NCI-H226 (cell line): ENCODE data around the gene CCDC86.

Source experiments
- DNase-seq: peaks from one replicate; pipeline ENCODE4 v3.0.0-alpha.2; 2015

CCDC86 gene

DNA sequence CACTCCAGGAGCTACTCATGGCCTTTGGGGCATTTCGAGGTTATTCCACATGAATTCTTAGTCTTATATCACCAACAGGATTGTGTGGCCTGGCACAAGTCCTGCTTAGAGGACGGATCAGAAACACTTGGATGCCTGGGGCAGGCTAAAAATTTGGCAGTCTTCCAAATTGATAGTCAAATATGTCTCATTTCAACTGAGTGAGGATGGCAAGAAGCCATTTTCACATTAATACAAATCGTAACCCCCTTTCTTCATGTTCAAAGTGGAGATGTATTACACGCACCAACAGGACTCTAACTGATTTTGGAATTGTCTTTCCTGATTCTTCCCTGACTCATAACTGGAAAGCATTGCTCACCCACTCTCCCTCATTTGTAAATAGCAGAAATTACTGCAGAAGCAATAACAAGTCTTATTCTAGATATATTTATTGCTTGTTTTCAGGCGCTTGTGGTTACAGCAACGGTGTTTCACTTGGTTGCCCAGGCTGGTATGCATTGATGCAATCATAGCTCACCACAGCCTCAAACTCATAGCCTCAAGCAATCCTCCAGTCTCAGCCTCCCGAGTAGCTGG is 10.3 kb upstream of the CCDC86 start:
- DNase-seq, result peak; percentile 90

DNA sequence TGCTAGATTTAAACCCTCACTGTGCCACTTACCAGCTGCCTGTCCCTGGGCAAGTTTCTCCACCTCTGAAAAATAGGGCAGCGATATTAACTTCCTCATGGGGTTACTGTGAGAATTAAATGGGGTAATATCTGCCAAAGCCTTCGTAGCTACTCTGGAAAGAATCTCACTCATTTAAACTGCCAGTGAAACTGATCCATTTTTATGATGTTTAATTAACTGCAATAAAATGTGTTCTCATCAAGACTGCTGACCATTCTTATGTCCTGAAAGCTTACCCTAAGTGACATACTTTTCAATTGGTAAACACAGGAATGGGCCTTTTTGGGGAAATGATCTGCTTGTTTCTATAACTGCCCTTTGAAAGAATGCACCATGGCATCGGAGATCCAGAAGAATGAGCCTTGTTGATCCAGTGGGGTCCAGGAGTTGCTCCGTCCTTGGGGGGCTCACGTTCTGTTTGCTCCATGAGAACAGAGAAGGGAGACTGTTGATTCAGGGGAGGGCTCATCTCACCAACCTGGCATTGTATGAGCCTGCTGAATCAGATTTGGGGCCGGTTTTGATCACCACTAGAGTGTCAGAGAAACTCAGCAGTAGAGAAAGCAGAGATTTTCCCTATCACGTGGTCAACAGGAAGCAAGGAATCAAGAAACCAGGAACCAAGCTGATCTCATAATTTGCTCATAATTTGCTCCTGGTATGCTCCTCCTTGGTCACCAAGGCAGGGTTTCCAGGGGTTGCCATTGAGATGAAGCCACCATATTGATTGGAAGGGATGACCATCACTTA is 7.0 kb upstream of the CCDC86 start:
- no peak for DNase-seq

DNA sequence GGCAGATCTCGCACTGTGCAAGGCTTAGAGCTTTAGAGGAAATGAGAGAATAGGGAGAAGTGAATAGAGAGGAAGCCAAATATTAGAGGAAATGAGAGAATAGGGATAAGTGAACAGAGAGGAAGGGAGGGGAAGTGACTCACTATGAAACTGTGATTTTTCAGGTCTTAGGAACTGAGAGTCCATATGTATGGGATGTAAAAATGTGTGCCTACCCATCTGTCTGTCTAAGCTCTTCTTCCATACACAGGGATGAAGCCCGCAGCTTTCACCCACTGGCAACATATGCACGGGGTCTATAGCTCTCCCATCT is 6.4 kb upstream of the CCDC86 start:
- DNase-seq, result no peak

DNA sequence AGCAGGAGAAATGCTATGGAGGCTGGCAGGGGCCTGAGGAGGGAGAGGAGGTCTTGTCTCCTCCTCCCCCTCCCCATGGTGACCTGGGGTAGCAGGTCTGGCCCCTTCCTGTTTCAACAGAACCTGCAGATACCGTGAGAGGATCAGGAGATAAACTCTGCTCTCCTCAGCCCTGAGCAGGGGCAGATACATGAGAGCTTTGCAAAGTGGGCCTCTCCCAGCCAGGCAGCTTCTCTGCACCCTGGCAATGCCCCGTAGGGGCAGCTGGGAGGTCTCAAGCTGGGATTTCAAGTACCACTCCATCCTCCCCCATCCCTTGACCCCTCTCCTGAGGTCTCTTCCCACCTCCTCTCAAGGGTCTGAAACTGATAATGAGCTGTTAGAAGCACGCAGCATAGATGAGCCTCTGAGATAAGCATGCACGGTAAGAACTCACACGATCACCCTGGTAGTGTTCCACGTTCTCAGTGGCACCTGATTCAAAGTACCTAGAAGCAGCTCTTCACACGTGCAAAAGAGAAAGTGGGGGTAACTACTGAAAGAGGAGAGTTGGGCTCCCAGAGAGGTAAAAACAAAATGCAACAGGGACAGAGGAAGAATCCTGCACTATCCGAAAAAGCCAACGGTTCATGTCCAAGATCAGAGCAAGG is 4.9 kb upstream of the CCDC86 start:
- DNase-seq, result no peak

- DNase-seq, result no peak
Observed at GRCh38 chr11:60838132-60838531, 3.8 kb upstream of the CCDC86 start.

- DNase-seq, result peak; percentile 20
Observed at GRCh38 chr11:60840470-60841430, 1.2 kb upstream of the CCDC86 start.

DNA sequence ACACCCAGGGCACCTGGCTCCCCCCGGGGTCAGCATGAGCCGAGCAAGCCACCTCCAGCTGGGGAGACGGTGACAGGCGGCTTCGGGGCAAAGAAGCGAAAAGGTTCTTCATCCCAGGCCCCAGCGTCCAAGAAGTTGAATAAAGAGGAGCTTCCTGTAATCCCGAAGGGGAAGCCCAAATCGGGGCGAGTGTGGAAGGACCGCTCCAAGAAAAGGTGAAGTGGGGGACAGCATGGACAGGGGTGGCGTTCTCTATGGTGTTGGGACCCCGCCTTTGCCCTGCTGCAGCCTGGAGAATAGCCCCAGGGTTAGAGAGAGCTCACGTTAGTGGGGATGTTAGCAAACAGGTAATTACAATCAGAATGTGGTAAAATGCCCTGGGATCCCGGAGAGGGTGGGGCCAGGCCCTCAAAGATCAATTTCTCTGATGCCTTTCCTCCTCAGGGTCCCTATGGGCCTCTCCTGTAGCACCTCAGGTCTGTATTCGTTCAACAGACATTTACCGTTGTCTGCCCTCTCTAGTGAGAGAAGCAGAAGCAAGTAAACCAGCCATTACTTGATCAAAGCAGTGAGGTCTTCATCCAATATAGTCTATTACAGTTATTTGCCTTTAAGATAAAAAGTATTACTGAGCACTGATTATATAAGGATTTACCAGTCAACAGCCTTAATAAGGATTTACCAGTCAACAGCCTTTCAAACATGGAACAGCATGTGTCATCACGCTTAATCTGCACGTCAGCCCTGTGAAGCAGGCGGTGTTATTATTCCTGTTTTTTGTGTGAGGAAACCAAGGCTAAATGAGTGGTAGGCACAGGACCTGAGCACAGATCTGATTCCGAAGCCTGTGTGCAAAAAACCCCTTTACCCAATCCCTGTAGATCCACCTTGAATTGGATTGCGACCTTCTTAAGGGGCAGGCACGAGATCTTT is 1.0 kb downstream of the CCDC86 start:
- DNase-seq, result no peak

DNA sequence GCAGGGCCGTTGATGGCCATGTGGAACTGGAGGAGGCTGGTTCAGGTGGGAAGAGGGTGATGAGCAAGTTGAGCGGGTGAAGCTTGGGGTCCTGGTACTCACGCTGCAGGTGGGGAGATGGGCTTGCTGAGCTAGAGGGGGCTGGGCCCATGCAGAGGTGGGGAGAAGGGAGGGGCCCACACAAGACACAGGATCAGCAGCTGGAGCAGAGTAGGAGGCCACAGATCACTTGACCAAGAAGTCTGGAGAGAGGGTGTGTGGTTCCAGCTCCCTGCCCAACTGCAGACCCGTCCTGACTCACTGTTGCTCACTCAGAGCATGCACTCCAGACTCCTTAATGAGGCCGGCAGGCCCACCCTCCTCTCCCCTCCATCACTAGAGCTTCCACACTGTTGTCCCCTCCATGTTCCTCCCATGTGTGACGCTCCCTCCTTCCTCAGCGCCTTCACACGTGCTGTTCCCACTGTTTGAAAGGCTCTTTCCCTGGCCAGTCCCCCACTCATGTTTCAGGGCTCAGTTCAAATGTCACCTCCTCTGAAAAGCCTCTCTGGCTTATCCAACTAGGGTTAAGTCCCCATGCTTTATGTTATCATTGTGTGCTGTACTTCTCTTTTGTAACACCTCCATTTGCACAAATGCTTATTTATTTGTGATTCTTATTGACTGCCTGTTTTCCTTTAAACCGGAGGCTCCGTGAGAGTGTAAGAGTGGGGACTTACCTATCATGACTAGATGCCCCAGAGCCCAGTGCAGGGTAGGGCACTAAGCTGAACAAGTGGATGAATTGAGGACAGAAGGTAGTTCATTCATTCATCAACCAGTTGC is 2.3 kb downstream of the CCDC86 start:
- no peak for DNase-seq

- no peak for DNase-seq
Observed at GRCh38 chr11:60844870-60845221, 2.9 kb downstream of the CCDC86 start.

DNA sequence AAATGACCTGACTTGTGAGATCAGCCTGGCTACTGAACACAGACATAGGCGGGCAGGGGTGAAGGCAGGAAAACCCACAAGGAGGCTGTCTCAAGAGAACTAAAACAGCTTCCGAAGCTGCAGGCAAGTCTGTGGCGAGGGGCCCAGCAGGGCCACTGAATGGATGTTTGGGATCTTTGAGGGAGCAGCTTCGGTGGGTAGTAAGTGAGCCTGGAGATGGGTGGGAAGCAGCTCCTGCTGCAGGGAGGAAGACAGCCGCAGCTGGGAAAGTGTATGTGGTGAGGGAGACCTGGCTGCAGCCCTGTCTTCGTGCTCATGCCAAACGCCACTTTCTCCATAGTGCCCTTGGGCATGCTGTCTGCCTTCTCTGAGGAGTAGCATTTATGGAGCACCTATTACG is 3.4 kb downstream of the CCDC86 start:
- no peak for DNase-seq

DNA sequence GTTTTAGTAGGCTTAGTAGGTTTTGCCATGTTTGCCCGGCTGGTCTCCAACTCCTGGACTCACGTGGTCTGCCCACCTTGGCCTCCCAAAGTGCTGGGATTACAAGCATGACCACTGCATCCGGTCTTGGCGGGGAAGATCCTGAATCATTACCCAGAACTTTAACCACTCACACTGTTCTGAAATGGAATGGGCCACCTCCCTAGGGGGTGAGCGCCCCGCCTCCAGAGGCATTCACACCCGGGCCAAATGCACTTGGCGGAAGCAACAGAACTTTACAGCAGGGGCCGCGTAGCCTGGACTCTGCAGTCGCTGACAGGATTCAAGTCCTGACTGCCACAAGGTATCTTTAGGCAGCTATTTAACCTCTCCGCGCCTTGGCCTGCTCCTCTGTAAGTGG is 5.4 kb downstream of the CCDC86 start:
- DNase-seq, result no peak

DNA sequence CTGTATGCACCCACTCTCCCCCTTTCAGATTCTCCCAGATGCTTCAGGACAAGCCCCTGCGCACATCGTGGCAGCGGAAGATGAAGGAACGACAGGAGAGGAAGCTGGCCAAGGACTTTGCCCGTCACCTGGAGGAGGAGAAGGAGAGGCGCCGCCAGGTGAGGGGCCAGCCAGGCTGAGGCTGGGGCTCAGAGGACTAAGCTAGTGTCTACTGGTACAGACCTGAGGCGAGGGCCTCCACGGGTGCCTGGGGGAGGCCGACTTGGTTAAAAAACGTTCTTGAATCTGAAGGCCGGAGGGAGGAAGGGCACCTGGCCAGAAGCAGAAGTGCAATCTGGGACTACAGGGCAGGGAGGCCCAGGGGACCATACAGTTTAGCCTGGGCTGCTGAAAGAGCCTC is 6.0 kb downstream of the CCDC86 start:
- DNase-seq, result no peak

GRCh38 chr11:60848714-60849151 is 6.8 kb downstream of the CCDC86 start:
- DNase-seq, result no peak

DNA sequence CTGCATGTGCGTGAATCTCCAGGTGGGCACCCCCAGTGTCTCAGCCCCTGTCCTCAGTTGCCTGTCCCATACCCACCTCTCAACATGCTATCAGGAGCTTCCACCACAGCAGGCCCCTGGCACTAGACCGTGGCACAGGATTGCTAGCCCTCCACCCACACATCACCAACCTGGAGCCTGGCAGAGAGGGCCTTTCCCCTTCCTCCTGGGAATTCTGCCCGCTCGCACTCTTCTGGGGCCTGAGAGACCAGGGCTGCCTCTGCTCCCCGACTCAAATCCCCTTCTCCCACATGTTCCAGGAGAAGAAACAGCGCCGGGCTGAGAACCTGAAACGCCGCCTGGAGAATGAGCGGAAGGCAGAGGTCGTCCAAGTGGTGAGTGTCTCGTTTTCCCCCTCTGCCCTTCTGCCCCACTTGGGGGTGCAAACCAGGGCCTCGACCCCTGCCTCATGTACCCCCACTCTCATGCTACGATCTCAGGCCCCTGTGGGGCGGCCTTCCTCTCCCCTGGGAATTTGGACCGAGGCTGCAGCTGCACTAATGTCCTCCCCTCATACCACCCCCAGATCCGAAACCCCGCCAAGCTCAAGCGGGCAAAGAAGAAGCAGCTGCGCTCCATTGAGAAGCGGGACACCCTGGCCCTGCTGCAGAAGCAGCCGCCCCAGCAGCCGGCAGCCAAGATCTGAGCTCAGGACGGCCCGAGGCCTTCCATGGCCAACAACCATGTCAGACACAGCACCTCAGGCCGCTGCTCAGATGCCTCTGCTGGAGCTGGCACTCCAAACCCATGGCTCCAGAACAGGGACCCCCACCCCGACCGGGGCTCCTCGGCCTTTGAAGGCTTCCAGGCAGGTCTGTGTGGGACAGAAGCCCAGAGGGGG is 8.0 kb downstream of the CCDC86 start:
- no peak for DNase-seq

DNA sequence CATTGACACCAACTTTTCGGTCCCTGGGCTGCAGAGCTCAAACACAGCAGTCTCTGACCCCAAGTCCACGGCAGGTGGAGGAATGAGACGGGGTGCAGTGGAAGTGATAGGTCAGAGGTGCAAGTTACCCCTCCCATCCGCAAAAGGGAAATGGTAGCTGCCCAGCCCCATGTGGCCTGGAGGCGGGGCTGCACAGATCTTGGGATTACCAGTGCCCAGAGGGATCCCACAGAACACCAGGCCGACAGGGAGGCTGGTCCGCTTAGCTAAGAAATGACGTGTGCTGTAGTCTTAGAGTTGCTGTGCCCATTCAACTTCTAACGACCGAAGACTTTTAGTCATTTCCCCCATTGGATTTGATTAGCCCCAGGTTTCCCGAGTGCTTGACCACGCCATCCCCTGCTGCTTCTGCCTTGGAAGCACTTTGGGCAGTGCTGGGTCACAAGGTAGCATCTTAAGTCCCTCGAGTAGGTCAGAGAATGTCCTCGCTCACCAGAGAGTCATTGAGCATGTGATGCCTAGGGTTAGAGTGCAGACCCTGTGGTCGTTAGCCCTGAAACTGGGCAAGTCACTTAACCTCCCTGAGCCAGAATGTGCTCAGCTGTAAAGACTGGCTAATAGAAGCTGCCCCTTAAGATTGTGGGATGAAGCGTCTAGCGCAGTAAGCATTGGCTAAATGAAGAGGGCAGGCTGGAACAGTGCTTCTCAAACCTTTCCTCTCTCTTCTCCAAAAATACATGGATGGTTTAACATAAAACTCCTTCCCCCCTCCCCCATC is 9.6 kb downstream of the CCDC86 start:
- DNase-seq, result no peak

DNA sequence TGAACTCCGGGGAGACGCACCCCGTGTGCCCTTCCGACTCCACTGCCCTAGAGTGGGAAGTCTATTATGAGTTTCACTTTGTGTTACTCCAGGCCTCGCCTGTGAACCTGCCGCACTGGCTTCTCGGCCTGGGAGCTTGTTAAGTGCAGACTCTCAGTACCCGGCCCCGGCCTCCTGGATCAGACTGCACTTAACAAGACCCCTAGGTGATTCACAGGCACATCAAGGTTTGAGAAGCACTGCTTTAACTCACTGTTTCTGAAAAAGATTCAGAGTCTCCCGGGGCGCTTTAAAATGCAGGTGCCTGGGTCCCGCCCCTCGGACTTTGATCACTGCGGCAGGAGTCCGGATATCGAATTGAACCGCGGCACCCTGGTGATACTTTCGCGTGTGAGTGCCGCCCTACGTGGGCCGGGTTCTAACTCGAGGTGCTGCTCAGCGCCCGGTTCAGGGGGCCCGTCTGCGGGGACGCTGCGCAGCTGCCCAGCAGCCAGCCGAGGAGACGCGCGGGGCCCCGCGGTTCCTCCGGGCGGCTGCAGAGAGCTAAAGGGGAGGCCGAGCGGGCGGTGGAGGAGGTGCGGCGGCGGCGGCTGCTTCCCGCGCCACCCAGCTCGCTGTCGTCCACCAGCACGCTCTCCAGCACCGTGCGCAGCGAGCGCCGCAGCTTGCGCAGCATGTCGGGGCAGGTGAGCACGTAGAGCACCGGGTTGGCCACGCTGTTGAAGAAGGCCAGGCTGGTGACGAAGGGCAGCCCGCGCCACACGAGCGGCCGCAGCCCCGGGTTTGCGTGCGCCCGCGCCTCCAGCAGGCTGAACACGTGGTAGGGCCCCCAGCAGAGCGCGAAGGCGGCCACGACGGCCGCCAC is 10.4 kb downstream of the CCDC86 start:
- DNase-seq, result no peak

- no peak for DNase-seq
Observed at GRCh38 chr11:60852982-60853950, 11.4 kb downstream of the CCDC86 start.
